Measurements from ENCODE around the gene BPIFB2. TPM values are rescaled to one million over a fixed set of nuclear protein-coding genes. Genes with fewer than 3 reads are reported as not detected.

The BPIFB2 gene
- total and polyA plus RNA-seq, 10 of the 15 experiments (the other 5 are each of a cell fraction or from before 2014, with no cell fraction given), result not detected

DNA sequence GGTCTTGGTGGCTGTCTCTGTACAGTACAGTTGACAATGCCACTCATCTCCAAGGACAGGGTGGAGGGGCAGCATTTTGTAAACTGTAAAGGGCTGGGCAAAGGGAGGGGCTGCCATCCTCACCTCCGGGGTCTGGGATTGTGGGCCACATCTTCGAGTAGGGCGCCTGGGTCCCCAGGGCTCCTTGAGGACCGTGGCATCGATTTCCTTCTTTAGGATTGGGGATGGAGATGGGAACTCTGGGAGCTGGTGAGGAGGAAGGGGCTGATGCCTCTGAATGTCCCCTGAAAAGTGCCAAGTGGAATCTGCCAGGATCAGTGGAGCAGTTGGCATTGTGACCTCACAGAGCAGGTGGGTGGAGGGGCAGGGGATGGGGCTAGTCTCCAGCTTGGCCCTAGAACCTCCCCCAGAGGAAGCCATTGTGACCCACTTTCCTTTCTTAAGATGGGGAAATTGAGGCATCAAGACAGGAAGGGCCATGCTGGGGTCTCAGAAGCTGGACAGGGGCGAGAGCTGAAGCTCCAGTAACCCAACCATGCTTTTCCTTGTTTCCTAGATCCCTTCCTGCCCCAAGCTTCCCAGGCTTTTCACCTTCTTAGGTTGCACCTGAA, 3.3 kb upstream of the BPIFB2 start, which contains the start of gene SUN5:
Gene SUN5 (minus strand): TSS at position 293 of the 611 bp plus-strand sequence. CDS start 93 bp downstream, at position 200.
- DNase-seq (ENCODE audit: low read depth, low spot score), result no peak
- no peaks in the 10 kb centered on the region for H3K36me3 ChIP-seq (ENCODE audit: control insufficient read depth in 2 of 2, insufficient read depth in 2 of 2, low read length in 1 of 2)
- H3K4me1 ChIP-seq (ENCODE audit: control insufficient read depth, insufficient read depth, low read length), result no peaks in the 10 kb centered on the region
- no peak within 1 kb of the TSS for H2AFZ ChIP-seq (ENCODE audit: control insufficient read depth, low read depth, low read length)
- in situ Hi-C loops (cut with MboI) (no loop called here), intact Hi-C loops (cut with micrococcal nuclease; ENCODE audit: unreplicated experiment) (no loop called here)
- no peak within 1 kb of the TSS for H3K4me3 ChIP-seq
- WGBS (ENCODE audit: insufficient coverage, insufficient replicate concordance, low lambda C conversion rate, missing lambda C conversion rate), result under 1% methylated on average over 6 of the region's 6 CpGs
- RAD21 ChIA-PET (ENCODE audit: unreplicated experiment), result no interaction called here
- POLR2A ChIA-PET, result no interaction called here
- H3K4me2 ChIP-seq (ENCODE audit: control insufficient read depth, insufficient read depth), result no peak within 1 kb of the TSS
- no peak within 1 kb of the TSS for H3K9ac ChIP-seq (ENCODE audit: control insufficient read depth, insufficient read depth, low read length)
- SMC1A ChIA-PET (ENCODE audit: uncharacterized antibody, unreplicated experiment), result interaction anchor here (0.6 to 1.0 kb wide), 2 partner anchors 102 to 182 kb away, joined by 3 read pairs; no protein-coding TSS in a partner anchor
- TF ChIP-seq, protein P1, sequence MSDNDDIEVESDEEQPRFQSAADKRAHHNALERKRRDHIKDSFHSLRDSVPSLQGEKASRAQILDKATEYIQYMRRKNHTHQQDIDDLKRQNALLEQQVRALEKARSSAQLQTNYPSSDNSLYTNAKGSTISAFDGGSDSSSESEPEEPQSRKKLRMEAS (IDR thresholded peaks at IDR 0.05; ENCODE audit: low read depth, low read length), result no peak
- TF ChIP-seq ZNF622 (IDR thresholded peaks at IDR 0.05) (no peak), SPI1 (IDR thresholded peaks at IDR 0.05; ENCODE audit: borderline replicate concordance, insufficient read depth, low read depth, low read length) (no peak), YBX1 (IDR thresholded peaks at IDR 0.05) (no peak)
- TF ChIP-seq, protein P2, sequence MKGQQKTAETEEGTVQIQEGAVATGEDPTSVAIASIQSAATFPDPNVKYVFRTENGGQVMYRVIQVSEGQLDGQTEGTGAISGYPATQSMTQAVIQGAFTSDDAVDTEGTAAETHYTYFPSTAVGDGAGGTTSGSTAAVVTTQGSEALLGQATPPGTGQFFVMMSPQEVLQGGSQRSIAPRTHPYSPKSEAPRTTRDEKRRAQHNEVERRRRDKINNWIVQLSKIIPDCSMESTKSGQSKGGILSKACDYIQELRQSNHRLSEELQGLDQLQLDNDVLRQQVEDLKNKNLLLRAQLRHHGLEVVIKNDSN (IDR thresholded peaks at IDR 0.05; ENCODE audit: borderline replicate concordance, extremely low read length, insufficient read depth, low read depth, low read length), result no peak
- TF ChIP-seq, protein P3, sequence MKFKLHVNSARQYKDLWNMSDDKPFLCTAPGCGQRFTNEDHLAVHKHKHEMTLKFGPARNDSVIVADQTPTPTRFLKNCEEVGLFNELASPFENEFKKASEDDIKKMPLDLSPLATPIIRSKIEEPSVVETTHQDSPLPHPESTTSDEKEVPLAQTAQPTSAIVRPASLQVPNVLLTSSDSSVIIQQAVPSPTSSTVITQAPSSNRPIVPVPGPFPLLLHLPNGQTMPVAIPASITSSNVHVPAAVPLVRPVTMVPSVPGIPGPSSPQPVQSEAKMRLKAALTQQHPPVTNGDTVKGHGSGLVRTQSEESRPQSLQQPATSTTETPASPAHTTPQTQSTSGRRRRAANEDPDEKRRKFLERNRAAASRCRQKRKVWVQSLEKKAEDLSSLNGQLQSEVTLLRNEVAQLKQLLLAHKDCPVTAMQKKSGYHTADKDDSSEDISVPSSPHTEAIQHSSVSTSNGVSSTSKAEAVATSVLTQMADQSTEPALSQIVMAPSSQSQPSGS (IDR thresholded peaks at IDR 0.05; ENCODE audit: low read length), result no peak
- no peaks in the 10 kb centered on the region for H3K79me2 ChIP-seq (ENCODE audit: control insufficient read depth, insufficient read depth, low read length)
- CTCF ChIA-PET, result interaction anchor here (1.0 to 1.8 kb wide), 9 partner anchors 11 to 330 kb away, joined by 3 to 10 read pairs (median 4); partner anchors contain the start of gene C20orf203
- H4K20me1 ChIP-seq (ENCODE audit: control insufficient read depth, insufficient read depth), result no peaks in the 10 kb centered on the region
- FAIRE-seq, result no peak
- no peaks in the 10 kb centered on the region for H3K27me3 ChIP-seq (replicated peaks in 1 of 2; ENCODE audit: control insufficient read depth in 2 of 2, insufficient read depth in 2 of 2, low read length in 1 of 2)
- no TSS peak for BruUV-seq (replicated peaks)
- no peak for ATAC-seq
- H3K27ac ChIP-seq (ENCODE audit: control insufficient read depth, insufficient read depth), result no peak within 1 kb of the TSS
- no peaks in the 10 kb centered on the region; the same call in 2 of the 3 replicates for H3K9me3 ChIP-seq (replicated peaks; ENCODE audit: control insufficient read depth, insufficient read depth, low read length)

Data from GM12878 (cell line).